Ishikawa (cell line): ENCODE results near the gene TPCN1.

ENCODE experiments used
- CEBPB ChIP-seq: IDR thresholded peaks from 2 replicates; pipeline ENCODE4 v1.6.1; 2012
- CREB1 ChIP-seq: IDR thresholded peaks from 2 replicates; pipeline ENCODE4 v1.6.1; 2012; ENCODE audit warnings: low read depth
- EGR1 ChIP-seq: IDR thresholded peaks from 2 replicates; pipeline ENCODE4 v1.6.1; 2012
- EP300 ChIP-seq: IDR thresholded peaks from 2 replicates; pipeline ENCODE4 v1.6.1; 2012; ENCODE audit warnings: borderline replicate concordance
- FOXM1 ChIP-seq: IDR thresholded peaks from 2 replicates; pipeline ENCODE4 v1.6.1; 2012; ENCODE audit warnings: low read depth, borderline replicate concordance
- NFIC ChIP-seq: IDR thresholded peaks from 2 replicates; pipeline ENCODE4 v1.6.1; 2012
- RAD21 ChIP-seq: IDR thresholded peaks from 2 replicates; pipeline ENCODE4 v1.6.1; 2012; ENCODE audit warnings: low read depth
- TAF1 ChIP-seq: IDR thresholded peaks from 2 replicates; pipeline ENCODE4 v1.6.1; 2012; ENCODE audit warnings: low read depth, mild to moderate bottlenecking
- TCF12 ChIP-seq: IDR thresholded peaks from 2 replicates; pipeline ENCODE4 v1.6.1; 2012; ENCODE audit warnings: low read depth
- TEAD4 ChIP-seq: IDR thresholded peaks from 2 replicates; pipeline ENCODE4 v1.6.1; 2012
- YY1 ChIP-seq: IDR thresholded peaks from 2 replicates; pipeline ENCODE4 v1.6.1; 2012; ENCODE audit warnings: low read depth
- ZBTB7A ChIP-seq: IDR thresholded peaks from 2 replicates; pipeline ENCODE4 v1.6.1; 2012; ENCODE audit warnings: low read depth
- TF ChIP-seq, protein P1 (sequence below): IDR thresholded peaks from 2 replicates; pipeline ENCODE4 v1.6.1; 2012; ENCODE audit warnings: low read depth, mild to moderate bottlenecking
- TF ChIP-seq, protein P2 (sequence below): IDR thresholded peaks from 2 replicates; pipeline ENCODE4 v1.6.1; 2012
- TF ChIP-seq, protein P3 (sequence below): IDR thresholded peaks from 2 replicates; pipeline ENCODE4 v1.6.1; 2012

Gene TPCN1

DNA sequence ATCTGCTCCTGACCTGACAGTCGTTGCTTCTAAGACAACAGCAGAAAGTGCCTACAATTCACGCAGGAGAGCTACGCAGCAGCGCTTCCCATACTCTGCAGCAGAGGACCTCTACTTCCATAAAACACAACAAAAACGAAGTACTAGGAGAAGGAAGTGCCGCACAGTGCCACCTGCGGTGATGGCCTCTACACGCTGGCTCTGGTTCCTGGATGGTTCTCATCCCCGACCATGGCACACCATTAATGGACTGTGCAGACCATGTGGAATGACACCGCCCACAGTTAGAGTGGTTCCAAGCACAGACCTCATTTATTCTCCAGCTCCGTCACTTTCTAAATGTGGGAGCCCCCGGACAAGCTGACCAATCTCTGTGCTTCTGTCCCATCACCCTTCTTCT lies 28.3 kb downstream of the TPCN1 start:
- no peak for TF ChIP-seq YY1
- no peak for TF ChIP-seq NFIC
- TF ChIP-seq, protein P1, sequence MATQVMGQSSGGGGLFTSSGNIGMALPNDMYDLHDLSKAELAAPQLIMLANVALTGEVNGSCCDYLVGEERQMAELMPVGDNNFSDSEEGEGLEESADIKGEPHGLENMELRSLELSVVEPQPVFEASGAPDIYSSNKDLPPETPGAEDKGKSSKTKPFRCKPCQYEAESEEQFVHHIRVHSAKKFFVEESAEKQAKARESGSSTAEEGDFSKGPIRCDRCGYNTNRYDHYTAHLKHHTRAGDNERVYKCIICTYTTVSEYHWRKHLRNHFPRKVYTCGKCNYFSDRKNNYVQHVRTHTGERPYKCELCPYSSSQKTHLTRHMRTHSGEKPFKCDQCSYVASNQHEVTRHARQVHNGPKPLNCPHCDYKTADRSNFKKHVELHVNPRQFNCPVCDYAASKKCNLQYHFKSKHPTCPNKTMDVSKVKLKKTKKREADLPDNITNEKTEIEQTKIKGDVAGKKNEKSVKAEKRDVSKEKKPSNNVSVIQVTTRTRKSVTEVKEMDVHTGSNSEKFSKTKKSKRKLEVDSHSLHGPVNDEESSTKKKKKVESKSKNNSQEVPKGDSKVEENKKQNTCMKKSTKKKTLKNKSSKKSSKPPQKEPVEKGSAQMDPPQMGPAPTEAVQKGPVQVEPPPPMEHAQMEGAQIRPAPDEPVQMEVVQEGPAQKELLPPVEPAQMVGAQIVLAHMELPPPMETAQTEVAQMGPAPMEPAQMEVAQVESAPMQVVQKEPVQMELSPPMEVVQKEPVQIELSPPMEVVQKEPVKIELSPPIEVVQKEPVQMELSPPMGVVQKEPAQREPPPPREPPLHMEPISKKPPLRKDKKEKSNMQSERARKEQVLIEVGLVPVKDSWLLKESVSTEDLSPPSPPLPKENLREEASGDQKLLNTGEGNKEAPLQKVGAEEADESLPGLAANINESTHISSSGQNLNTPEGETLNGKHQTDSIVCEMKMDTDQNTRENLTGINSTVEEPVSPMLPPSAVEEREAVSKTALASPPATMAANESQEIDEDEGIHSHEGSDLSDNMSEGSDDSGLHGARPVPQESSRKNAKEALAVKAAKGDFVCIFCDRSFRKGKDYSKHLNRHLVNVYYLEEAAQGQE: no peak
- TF ChIP-seq RAD21: no peak
- TF ChIP-seq, protein P2, sequence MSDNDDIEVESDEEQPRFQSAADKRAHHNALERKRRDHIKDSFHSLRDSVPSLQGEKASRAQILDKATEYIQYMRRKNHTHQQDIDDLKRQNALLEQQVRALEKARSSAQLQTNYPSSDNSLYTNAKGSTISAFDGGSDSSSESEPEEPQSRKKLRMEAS: no peak
- TF ChIP-seq ZBTB7A: no peak
- no peak for TF ChIP-seq EGR1
- no peak for TF ChIP-seq CREB1
- TF ChIP-seq FOXM1: no peak
- no peak for TF ChIP-seq EP300
- no peak for TF ChIP-seq TEAD4
- TF ChIP-seq TAF1: no peak
- TF ChIP-seq CEBPB: no peak
- TF ChIP-seq, protein P3, sequence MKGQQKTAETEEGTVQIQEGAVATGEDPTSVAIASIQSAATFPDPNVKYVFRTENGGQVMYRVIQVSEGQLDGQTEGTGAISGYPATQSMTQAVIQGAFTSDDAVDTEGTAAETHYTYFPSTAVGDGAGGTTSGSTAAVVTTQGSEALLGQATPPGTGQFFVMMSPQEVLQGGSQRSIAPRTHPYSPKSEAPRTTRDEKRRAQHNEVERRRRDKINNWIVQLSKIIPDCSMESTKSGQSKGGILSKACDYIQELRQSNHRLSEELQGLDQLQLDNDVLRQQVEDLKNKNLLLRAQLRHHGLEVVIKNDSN: no peak

DNA sequence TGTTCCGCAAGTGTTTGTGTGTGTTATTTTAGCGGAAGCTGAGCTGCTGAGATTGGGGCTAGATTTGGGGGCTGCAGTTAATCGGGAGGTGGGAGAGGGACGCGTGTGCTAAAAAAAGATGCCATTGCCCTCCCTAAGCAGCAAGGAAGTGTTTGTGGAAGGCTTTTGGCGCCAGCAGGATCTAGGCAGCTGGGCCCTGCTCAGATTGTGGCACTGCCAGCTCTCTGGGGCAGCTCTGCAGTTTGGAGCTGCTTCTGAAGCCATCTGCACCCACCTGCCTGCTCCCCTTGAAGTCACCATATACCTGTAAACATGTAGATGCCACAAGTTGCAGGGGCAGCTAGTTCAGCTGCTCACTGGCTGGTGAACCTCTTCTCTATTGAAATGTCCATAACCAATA lies 28.8 kb downstream of the TPCN1 start:
- no peak for TF ChIP-seq RAD21
- no peak for TF ChIP-seq CREB1
- TF ChIP-seq NFIC: no peak
- TF ChIP-seq, protein P1: no peak
- no peak for TF ChIP-seq EP300
- no peak for TF ChIP-seq CEBPB
- no peak for TF ChIP-seq TEAD4
- no peak for TF ChIP-seq EGR1
- TF ChIP-seq TCF12: no peak
- TF ChIP-seq, protein P3: no peak
- no peak for TF ChIP-seq YY1
- TF ChIP-seq, protein P2: no peak
- no peak for TF ChIP-seq TAF1
- TF ChIP-seq FOXM1: no peak

DNA sequence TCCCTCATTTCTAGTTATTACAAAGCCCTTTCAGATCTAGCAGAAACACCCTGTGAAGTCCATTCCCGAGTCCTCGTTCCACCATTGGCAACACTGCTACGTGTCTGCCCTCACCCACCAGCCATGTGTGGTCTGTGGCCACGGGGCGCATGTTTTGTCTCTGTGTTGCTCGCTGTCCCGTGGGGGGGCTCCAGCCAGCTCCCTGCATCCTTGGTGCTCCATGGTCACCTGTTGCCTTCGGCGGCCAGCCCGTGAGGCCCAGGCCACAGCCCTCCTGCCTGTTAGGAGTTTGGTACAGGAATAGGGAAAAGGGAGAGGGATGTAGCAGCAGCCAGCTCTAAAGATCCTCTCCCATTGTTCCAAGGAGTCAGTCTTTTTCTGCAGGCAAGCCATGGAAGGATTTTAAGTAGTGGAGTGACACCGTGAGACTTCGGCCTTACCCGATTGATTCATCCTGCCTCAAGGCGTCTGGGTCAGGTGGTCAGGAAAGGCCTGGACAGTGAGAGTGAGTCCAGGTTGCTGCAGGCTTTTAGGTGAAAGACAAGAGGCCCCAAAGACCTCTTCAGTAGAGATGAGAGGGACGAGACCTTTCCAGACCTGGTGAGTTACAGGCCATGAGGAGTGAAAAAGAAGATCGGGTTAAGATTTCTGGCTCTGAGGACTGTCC lies 30.3 kb downstream of the TPCN1 start:
- TF ChIP-seq CREB1: no peak
- no peak for TF ChIP-seq TAF1
- no peak for TF ChIP-seq CEBPB
- no peak for TF ChIP-seq NFIC
- no peak for TF ChIP-seq EP300
- TF ChIP-seq, protein P1: no peak
- TF ChIP-seq FOXM1: no peak
- no peak for TF ChIP-seq YY1
- TF ChIP-seq, protein P3: no peak

DNA sequence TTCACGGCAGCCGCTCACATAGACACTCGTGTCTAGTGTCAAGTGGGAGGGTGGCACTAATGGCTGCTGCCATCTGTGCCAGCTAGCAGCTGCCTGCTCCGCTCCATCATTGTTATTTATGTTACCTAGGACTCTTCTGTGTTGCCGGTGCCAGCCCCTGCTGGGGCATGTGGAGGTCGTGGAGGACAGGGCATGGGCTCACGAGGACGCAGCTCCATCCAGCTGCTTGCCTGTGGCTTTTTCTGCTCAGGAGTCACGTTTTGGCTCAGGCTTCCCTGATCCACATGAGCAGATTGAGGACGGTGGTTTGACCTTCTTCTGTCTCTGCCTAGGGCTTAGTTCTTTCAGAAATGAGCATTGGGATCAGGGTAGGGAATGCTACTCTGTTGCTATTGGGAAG lies 31.2 kb downstream of the TPCN1 start:
- TF ChIP-seq FOXM1: no peak
- TF ChIP-seq, protein P1: no peak
- TF ChIP-seq, protein P3: no peak
- TF ChIP-seq EGR1: no peak
- no peak for TF ChIP-seq NFIC
- TF ChIP-seq TAF1: no peak
- TF ChIP-seq TCF12: no peak
- no peak for TF ChIP-seq CREB1
- TF ChIP-seq CEBPB: no peak
- no peak for TF ChIP-seq TEAD4
- TF ChIP-seq ZBTB7A: no peak
- no peak for TF ChIP-seq EP300
- TF ChIP-seq, protein P2: no peak
- TF ChIP-seq RAD21: no peak
- TF ChIP-seq YY1: no peak
